ENCODE measurements around the gene KRTAP15-1. TPM values are rescaled to one million over a fixed set of nuclear protein-coding genes. Genes with fewer than 3 reads are reported as not detected.

KRTAP15-1 gene
- total and polyA plus RNA-seq, 2 of the 13 experiments (the other 11 are each of a cell fraction or from before 2014, with no cell fraction given), result not detected

DNA sequence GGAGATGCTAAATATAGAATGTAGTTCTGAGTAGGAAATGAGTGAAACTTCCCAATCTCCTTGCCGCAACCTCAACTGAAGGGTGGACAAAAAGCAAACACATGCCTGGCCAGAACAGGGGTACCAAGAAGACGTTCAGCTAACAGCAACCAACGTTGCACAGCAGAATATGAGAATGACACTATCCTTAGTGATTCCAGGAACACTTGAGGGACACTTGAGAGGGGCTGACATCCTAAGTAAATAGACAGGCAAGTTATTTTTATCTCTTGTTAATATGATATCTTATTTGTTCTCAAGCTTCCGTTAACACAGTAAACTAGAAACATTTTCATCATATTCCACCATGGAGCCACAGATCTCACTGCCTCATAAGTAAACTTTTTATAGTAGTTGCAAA is 39.2 kb downstream of the KRTAP15-1 start (continued):
- TF ChIP-seq, protein P1, sequence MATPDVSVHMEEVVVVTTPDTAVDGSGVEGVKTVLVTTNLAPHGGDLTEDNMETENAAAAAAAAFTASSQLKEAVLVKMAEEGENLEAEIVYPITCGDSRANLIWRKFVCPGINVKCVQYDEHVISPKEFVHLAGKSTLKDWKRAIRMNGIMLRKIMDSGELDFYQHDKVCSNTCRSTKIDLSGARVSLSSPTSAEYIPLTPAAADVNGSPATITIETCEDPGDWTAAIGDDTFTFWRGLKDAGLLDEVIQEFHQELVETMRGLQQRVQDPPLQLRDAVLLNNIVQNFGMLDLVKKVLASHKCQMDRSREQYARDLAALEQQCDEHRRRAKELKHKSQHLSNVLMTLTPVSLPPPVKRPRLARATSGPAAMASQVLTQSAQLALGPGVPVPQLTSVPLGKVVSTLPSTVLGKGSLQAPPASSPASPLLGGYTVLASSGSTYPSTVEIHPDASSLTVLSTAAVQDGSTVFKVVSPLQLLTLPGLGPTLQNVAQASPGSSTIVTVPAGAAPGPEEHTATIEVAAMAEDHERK (CRISPR knock-in tag; IDR thresholded peaks at IDR 0.05; ENCODE audit: low read depth), result no peak
- TF ChIP-seq ZNF484 (CRISPR knock-in tag; IDR thresholded peaks at IDR 0.05; ENCODE audit: borderline replicate concordance, low read depth) (no peak), ZNF781 (CRISPR knock-in tag; IDR thresholded peaks at IDR 0.05; ENCODE audit: borderline replicate concordance, not compliant biosample characterization) (no peak)
- TF ChIP-seq, protein P2, sequence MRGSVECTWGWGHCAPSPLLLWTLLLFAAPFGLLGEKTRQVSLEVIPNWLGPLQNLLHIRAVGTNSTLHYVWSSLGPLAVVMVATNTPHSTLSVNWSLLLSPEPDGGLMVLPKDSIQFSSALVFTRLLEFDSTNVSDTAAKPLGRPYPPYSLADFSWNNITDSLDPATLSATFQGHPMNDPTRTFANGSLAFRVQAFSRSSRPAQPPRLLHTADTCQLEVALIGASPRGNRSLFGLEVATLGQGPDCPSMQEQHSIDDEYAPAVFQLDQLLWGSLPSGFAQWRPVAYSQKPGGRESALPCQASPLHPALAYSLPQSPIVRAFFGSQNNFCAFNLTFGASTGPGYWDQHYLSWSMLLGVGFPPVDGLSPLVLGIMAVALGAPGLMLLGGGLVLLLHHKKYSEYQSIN (CRISPR knock-in tag; IDR thresholded peaks at IDR 0.05; ENCODE audit: borderline replicate concordance), result no peak
- TF ChIP-seq, protein P3, sequence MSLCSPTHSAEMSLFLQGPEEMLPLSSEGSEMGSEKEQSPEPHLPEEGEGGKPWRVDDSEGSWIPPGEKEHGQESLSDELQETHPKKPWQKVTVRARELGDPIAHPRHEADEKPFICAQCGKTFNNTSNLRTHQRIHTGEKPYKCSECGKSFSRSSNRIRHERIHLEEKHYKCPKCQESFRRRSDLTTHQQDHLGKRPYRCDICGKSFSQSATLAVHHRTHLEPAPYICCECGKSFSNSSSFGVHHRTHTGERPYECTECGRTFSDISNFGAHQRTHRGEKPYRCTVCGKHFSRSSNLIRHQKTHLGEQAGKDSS (CRISPR knock-in tag; IDR thresholded peaks at IDR 0.05; ENCODE audit: borderline replicate concordance, low read depth), result no peak

DNA sequence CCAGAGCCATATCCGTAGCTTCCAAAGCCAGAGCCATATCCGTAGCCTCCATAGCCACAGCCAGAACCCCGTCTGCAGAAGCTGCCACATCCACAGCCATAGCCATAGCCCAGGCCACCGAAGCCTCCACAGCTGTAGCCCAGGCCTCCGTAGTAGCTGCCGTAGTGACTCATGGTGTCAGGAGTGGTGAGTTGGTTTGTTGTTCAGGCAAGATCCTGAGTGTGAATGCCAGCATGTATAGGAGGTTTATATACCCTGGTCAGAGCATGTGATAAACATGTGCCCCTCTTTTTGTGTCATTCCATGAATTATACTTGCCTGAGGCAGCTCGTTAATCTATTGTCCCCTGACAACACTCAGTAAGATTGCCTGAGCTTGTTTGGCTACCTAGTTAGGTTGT is 40.1 kb downstream of the KRTAP15-1 start, which contains the start of gene KRTAP19-1:
Gene KRTAP19-1, minus strand, starts transcription at position 223 of the 400 bp plus-strand sequence. Its CDS starts 50 bp downstream, at position 173.
- FAIRE-seq (no peak), ATAC-seq (no peak), DNase-seq (ENCODE audit: low spot score) (no peak)
- H3K36me3 ChIP-seq (replicated peaks in 1 of 2; ENCODE audit: control insufficient read depth in 1 of 2, insufficient read depth in 2 of 2, low read length in 2 of 2), result no peaks in the 10 kb centered on the region
- H3K9ac ChIP-seq (ENCODE audit: insufficient read depth, low read depth, low read length), result no peak within 1 kb of the TSS
- 7% methylated on average over 3 of the region's 7 CpGs for WGBS (ENCODE audit: low lambda C conversion rate)
- no peaks in the 10 kb centered on the region for H3K4me1 ChIP-seq (ENCODE audit: insufficient read depth, low read length)
- H3K4me3 ChIP-seq (replicated peaks in 1 of 3; ENCODE audit: insufficient read depth in 1 of 3, low read depth in 2 of 3, low read length in 3 of 3), result no peak within 1 kb of the TSS
- in situ Hi-C loops (cut with HindIII; ENCODE audit: extremely low pct_ligation_motif_present, low pct_unique_long_range_greater_than_20kb) (no loop called here), intact Hi-C loops (cut with micrococcal nuclease; ENCODE audit: unreplicated experiment) (no loop called here)
- H4K20me1 ChIP-seq (ENCODE audit: insufficient read depth, low read length), result no peaks in the 10 kb centered on the region
- no TSS peak for BruUV-seq (replicated peaks)
- no peaks in the 10 kb centered on the region for H3K27me3 ChIP-seq (ENCODE audit: control insufficient read depth in 1 of 2, insufficient read depth in 2 of 2, low read length in 2 of 2)
- TF ChIP-seq ZNF614 (CRISPR knock-in tag; IDR thresholded peaks at IDR 0.05; ENCODE audit: borderline replicate concordance) (no peak), RBM39 (IDR thresholded peaks at IDR 0.05; ENCODE audit: low read depth, low read length, poor library complexity, severe bottlenecking) (no peak)
- no peak within 1 kb of the TSS for H3K27ac ChIP-seq (ENCODE audit: extremely low read length, insufficient read depth, low read length)
- H3K79me2 ChIP-seq (ENCODE audit: insufficient read depth, low read length), result no peaks in the 10 kb centered on the region
- no peak within 1 kb of the TSS for H3K4me2 ChIP-seq (ENCODE audit: low read depth, low read length)
- H3K9me3 ChIP-seq (ENCODE audit: low read length), result peaks cover 86% of the 10 kb centered on the region
- POLR2A ChIA-PET, result no interaction called here
- CTCF ChIA-PET (ENCODE audit: low intra/inter-chr PET ratio, low total read pairs), result no interaction called here
- H2AFZ ChIP-seq (ENCODE audit: low read length), result no peak within 1 kb of the TSS
